HCT116 (cell line): ENCODE measurements around the gene CIAO2A. TPM values are rescaled to one million over a fixed set of nuclear protein-coding genes. Genes with fewer than 3 reads are reported as not detected.

Source experiments
- ELF1 ChIP-seq: IDR thresholded peaks from 2 replicates; pipeline ENCODE4 v1.6.1; 2012; ENCODE audit warnings: low read depth, borderline replicate concordance
- TCF7L2 ChIP-seq: IDR thresholded peaks from 2 replicates; pipeline ENCODE4 v1.7.0; 2011; ENCODE audit warnings: borderline replicate concordance, inconsistent platforms; ENCODE audit not compliant: insufficient read depth, insufficient read length; ENCODE audit errors: extremely low read depth
- total RNA-seq: library from RNA; stranded (reverse); gene quantifications from one replicate; pipeline ENCODE4 v1.2.1, GENCODE V29; 2021; ENCODE audit not compliant: unreplicated experiment

Gene CIAO2A
- total RNA-seq, 1 experiment from 2014 or later = 69.3 TPM

DNA sequence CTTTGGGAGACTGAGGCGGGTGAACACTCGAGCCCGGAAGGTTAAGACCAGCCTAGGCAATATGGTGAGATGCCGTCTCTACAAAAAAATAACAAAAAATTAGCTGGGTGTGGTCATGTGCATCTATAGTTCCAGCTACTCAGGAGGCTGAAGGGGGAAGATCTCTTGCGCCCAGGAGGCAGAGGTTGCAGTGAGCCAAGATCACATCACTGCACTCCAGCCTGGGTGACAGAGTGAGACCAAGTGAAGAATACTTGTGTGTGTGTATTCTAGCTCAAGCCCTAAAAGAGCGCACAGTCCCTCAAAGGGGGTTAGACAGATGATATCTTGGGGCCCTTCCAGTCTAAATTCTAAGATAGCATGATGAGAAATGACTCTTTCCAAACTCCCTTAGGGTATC is 71.1 kb downstream of the CIAO2A start (continued):
- TF ChIP-seq ELF1 = no peak
- no peak for TF ChIP-seq TCF7L2

Other genes with a start within 250 kb of the CIAO2A start
- gene DAPK2, start 47.4 kb downstream of the CIAO2A start, total RNA-seq = 4.8 TPM
- 91.9 TPM for gene SNX1, start 2.1 kb upstream of the CIAO2A start, total RNA-seq
- gene SNX22, start 57.9 kb upstream of the CIAO2A start, total RNA-seq = 6.3 TPM
- gene PPIB, start 69.2 kb upstream of the CIAO2A start, total RNA-seq = 453 TPM